Measurements from ENCODE around the gene SERTAD1.

DNA sequence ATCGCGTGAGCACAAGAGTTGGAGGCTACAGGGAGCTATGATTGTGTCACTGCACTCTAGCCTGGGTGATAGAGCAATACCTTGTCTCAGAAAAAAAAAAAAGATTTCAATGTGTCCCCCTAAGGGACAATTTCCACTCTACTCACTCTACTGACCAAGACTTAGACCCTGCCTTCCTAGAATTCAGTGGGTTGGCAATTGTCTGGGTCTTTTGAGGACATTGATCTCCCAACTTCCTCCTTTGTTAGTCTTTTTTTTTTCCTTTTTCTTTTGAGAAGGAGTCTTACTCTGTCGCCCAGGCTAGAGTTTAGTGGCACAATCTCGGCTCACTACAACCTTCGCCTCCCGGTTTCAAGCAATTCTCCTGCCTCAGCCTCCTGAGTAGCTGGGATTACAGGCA, 43.2 kb upstream of the SERTAD1 start:
- TF ChIP-seq, protein P1, sequence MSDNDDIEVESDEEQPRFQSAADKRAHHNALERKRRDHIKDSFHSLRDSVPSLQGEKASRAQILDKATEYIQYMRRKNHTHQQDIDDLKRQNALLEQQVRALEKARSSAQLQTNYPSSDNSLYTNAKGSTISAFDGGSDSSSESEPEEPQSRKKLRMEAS (IDR thresholded peaks at IDR 0.05): no peak
- no peak for TF ChIP-seq EP300 (IDR thresholded peaks at IDR 0.05; ENCODE audit: borderline replicate concordance)

Data from Ishikawa (cell line).